OCI-LY7 (cell line): Measurements from ENCODE around the gene PRPF40B. TPM values are rescaled to one million over a fixed set of nuclear protein-coding genes. Genes with fewer than 3 reads are reported as not detected.

Experiments used
- BruUV-seq: library from RNA; stranded (reverse); fragments of 400-500 nt; replicated peaks from 2 replicates; lab custom pipeline; 2021; lab: Mats Ljungman, UMichigan
- CTCF ChIA-PET: fragments of 300-600 bp; sonication (Branson Sonifier 250); formaldehyde crosslinking; loops from one replicate; lab custom pipeline; 2022; ENCODE audit warnings: antibody characterized with exemption; ENCODE audit not compliant: unreplicated experiment; lab: Charles Lee
- POLR2A ChIA-PET: fragments of 300-600 bp; sonication (Branson Sonifier 250); formaldehyde crosslinking; loops from one replicate; lab custom pipeline; 2022; ENCODE audit warnings: antibody characterized with exemption; lab: Charles Lee
- DNase-seq: peaks from one replicate; pipeline ENCODE4 v3.0.0-alpha.2; 2015; ENCODE audit warnings: low spot score
- H2AFZ ChIP-seq: fragments of 200-600 bp; sonication (generic), shearing (Covaris generic); 2 replicates; pipeline ENCODE4 v1.6.1; 2014; ENCODE audit warnings: mild to moderate bottlenecking, antibody characterized with exemption, low read length, moderate library complexity
- H3K27ac ChIP-seq: fragments of 200-600 bp; sonication (generic); 2 replicates; pipeline ENCODE4 v1.5.1; 2014; ENCODE audit warnings: mixed run types, low read depth, mild to moderate bottlenecking, moderate library complexity, low read length, inconsistent platforms; ENCODE audit not compliant: poor library complexity, severe bottlenecking
- H3K36me3 ChIP-seq: fragments of 200-600 bp; sonication (generic); 2 replicates; pipeline ENCODE4 v1.6.1; 2014; ENCODE audit warnings: mild to moderate bottlenecking, antibody characterized with exemption, low read length, moderate library complexity, mixed read lengths; ENCODE audit not compliant: insufficient read depth
- H3K4me1 ChIP-seq: fragments of 200-600 bp; sonication (generic); 2 replicates; pipeline ENCODE4 v1.5.1; 2014; ENCODE audit warnings: mild to moderate bottlenecking, low read length; ENCODE audit not compliant: insufficient read depth, poor library complexity, severe bottlenecking
- H3K4me2 ChIP-seq: fragments of 200-600 bp; sonication (generic); 2 replicates; pipeline ENCODE4 v1.6.1; 2014; ENCODE audit warnings: mild to moderate bottlenecking, low read length
- H3K4me3 ChIP-seq: fragments of 200-600 bp; sonication (generic); 2 replicates; pipeline ENCODE4 v1.5.1; 2014; ENCODE audit warnings: mild to moderate bottlenecking, low read depth, low read length; ENCODE audit not compliant: poor library complexity, severe bottlenecking
- H3K79me2 ChIP-seq: fragments of 200-600 bp; sonication (generic); 2 replicates; pipeline ENCODE4 v1.6.1; 2016; ENCODE audit warnings: low read depth, mild to moderate bottlenecking, low read length, moderate library complexity, mixed read lengths; ENCODE audit not compliant: insufficient read depth
- H3K9me2 ChIP-seq: fragments of 200-600 bp; sonication (generic); 2 replicates; pipeline ENCODE4 v1.6.1; 2016; ENCODE audit warnings: mild to moderate bottlenecking, low read length, mixed read lengths; ENCODE audit not compliant: insufficient read depth
- H3K9me3 ChIP-seq: fragments of 200-600 bp; sonication (generic); 2 replicates; pipeline ENCODE4 v1.6.1; 2014; ENCODE audit warnings: mild to moderate bottlenecking, mixed run types, low read length, mixed read lengths
- H4K20me1 ChIP-seq: fragments of 200-600 bp; sonication (generic); 2 replicates; pipeline ENCODE4 v1.6.1; 2014; ENCODE audit warnings: mild to moderate bottlenecking, antibody characterized with exemption, low read length, moderate library complexity, mixed read lengths; ENCODE audit not compliant: insufficient read depth
- CTCF ChIP-seq: fragments of 200-600 bp; sonication (generic); conservative IDR thresholded peaks from 2 replicates; pipeline ENCODE4 v1.5.1; 2014; ENCODE audit warnings: mild to moderate bottlenecking, antibody characterized with exemption, low read length, moderate library complexity, mixed read lengths
- EZH2phosphoT487 ChIP-seq: fragments of 200-600 bp; sonication (generic); IDR thresholded peaks from 2 replicates; pipeline ENCODE4 v1.6.1; 2018; ENCODE audit warnings: low read depth, borderline replicate concordance, mild to moderate bottlenecking, mixed run types, antibody characterized with exemption, low read length, moderate library complexity, mixed read lengths
- intact Hi-C: fragments of 100-400 bp; cut with micrococcal nuclease; formaldehyde crosslinking; loops from one replicate; pipeline ENCODE4 v1.10.0; 2022; ENCODE audit not compliant: unreplicated experiment
- total RNA-seq, 2 experiments: library from RNA; depleted of rRNA in 1 of 2; stranded (reverse); fragments of >200 nt in 1 of 2; shearing (Covaris generic) in 1 of 2; gene quantifications; 2 replicates each; pipeline ENCODE4 v1.2.3, GENCODE V29; 2014 to 2022

PRPF40B gene
- total RNA-seq, 2 experiments from 2014 or later, result 11.3 to 26.3 TPM

GRCh38 chr12:49632401-49632800, 9.0 kb downstream of the PRPF40B start:
- no peaks in the 10 kb centered on the region for H3K36me3 ChIP-seq
- H2AFZ ChIP-seq, result no peak overlapping the region
- no peaks in the 10 kb centered on the region for H3K9me2 ChIP-seq
- TF ChIP-seq EZH2phosphoT487, result no peak
- H3K9me3 ChIP-seq, result no peaks in the 10 kb centered on the region
- no peak for DNase-seq
- no peak overlapping the region for H3K27ac ChIP-seq
- no TSS peak for BruUV-seq
- no peak overlapping the region for H3K4me3 ChIP-seq
- no peak overlapping the region for H3K4me2 ChIP-seq
- ChIA-PET POLR2A (interaction anchor here (0.6 to 0.7 kb wide), 3 partner anchors 84 to 196 kb away, joined by 3 to 5 read pairs (median 5); partner anchors contain the start of gene NCKAP5L), CTCF (no interaction called here)
- intact Hi-C loops, result no loop called here
- no peaks in the 10 kb centered on the region for H3K79me2 ChIP-seq
- H4K20me1 ChIP-seq, result no peaks in the 10 kb centered on the region
- H3K4me1 ChIP-seq, result peaks cover 5% of the 10 kb centered on the region

DNA sequence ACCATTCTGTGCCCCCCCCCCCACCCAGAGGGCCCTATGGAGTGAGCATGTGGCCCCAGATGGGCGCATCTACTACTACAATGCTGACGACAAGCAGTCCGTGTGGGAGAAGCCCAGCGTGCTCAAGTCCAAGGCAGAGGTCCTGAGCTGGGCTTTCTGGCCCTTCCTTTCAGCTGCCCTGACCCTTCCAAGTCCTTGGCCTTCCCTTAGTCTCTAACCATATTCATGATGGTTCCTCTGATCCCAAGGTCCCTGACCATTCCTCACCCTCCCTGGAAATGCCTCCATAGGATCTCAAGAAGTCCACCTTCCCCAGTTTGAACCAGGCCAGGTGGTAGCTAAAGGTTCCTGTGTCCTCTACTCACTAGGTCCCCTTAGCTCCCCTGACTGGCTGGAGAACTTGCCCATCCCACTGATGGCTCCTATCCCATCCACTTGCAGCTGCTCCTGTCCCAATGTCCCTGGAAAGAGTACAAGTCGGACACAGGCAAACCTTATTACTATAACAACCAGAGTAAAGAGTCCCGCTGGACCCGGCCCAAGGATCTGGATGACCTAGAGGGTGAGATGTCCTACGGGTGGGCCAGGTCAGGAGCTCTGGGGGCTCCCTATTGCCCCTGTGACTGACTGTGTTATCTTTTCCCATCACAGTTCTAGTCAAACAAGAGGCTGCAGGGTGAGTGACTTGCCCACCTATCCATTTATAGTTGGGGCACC, 9.8 kb downstream of the PRPF40B start:
- no TSS peak for BruUV-seq
- CTCF ChIA-PET, result no interaction called here
- H3K9me2 ChIP-seq, result no peaks in the 10 kb centered on the region
- no peak overlapping the region for H3K4me3 ChIP-seq
- TF ChIP-seq EZH2phosphoT487, result no peak
- TF ChIP-seq CTCF, result no peak
- POLR2A ChIA-PET, result interaction anchor here (0.6 to 1.2 kb wide), 4 partner anchors 61 to 195 kb away, joined by 3 to 5 read pairs (median 4); partner anchors contain the start of gene NCKAP5L
- peaks cover 6% of the 10 kb centered on the region for H3K4me1 ChIP-seq
- no peak overlapping the region for H3K4me2 ChIP-seq
- H2AFZ ChIP-seq, result no peak overlapping the region
- no peaks in the 10 kb centered on the region for H3K79me2 ChIP-seq
- intact Hi-C loops, result no loop called here
- no peaks in the 10 kb centered on the region for H3K9me3 ChIP-seq
- DNase-seq, result no peak
- no peaks in the 10 kb centered on the region for H3K36me3 ChIP-seq
- no peak overlapping the region for H3K27ac ChIP-seq
- H4K20me1 ChIP-seq, result no peaks in the 10 kb centered on the region

- no peaks in the 10 kb centered on the region for H3K36me3 ChIP-seq
- CTCF ChIA-PET, result no interaction called here
- no TSS peak for BruUV-seq
Observed at GRCh38 chr12:49633703-49634345, 10.5 kb downstream of the PRPF40B start.

More at GRCh38 chr12:49633703-49634345, 10.5 kb downstream of the PRPF40B start:
- Histone ChIP-seq H4K20me1 (no peaks in the 10 kb centered on the region), H3K4me3 (no peak overlapping the region), H3K4me1 (peaks cover 6% of the 10 kb centered on the region), H2AFZ (no peak overlapping the region), H3K4me2 (no peak overlapping the region), H3K79me2 (no peaks in the 10 kb centered on the region), H3K27ac (no peak overlapping the region), H3K9me3 (no peaks in the 10 kb centered on the region), H3K9me2 (no peaks in the 10 kb centered on the region)
- no peak for TF ChIP-seq CTCF
- TF ChIP-seq EZH2phosphoT487, result no peak
- POLR2A ChIA-PET, result interaction anchor here (1.2 kb wide), 1 partner anchor 60 kb away, joined by 3 read pairs; no protein-coding TSS in a partner anchor
- intact Hi-C loops, result no loop called here
- DNase-seq, result no peak
